Measurements from ENCODE around the gene TPCN1. TPM values are rescaled to one million over a fixed set of nuclear protein-coding genes. Genes with fewer than 3 reads are reported as not detected.

TPCN1 gene
- total and polyA plus RNA-seq, 2 experiments from 2014 or later: 13.4 to 24.2 TPM

- TF ChIP-seq CTCF (IDR thresholded peaks at IDR 0.05; ENCODE audit: low read depth, low read length): no peak
- H3K36me3 ChIP-seq: no peaks in the 10 kb centered on the region
Measured at GRCh38 chr12:113197518-113198077, 23.7 kb upstream of the TPCN1 start.

GRCh38 chr12:113198296-113198695, 23.0 kb upstream of the TPCN1 start:
- Histone ChIP-seq H3K4me1 (ENCODE audit: low read depth) (no peaks in the 10 kb centered on the region), H3K4me3 (no peak overlapping the region), H3K27me3 (no peaks in the 10 kb centered on the region), H3K9me3 (ENCODE audit: low read depth) (no peaks in the 10 kb centered on the region), H3K36me3 (no peaks in the 10 kb centered on the region), H3K27ac (no peak overlapping the region)
- no peak for TF ChIP-seq CTCF (IDR thresholded peaks at IDR 0.05; ENCODE audit: low read depth, low read length)
- no peak for DNase-seq (ENCODE audit: low read depth in 1 of 2, low spot score in 1 of 2)

More at GRCh38 chr12:113197518-113198077, 23.7 kb upstream of the TPCN1 start:
- no peak overlapping the region for H3K27ac ChIP-seq
- no peaks in the 10 kb centered on the region for H3K9me3 ChIP-seq (ENCODE audit: low read depth)
- H3K27me3 ChIP-seq: no peaks in the 10 kb centered on the region
- H3K4me1 ChIP-seq (ENCODE audit: low read depth): no peaks in the 10 kb centered on the region
- H3K4me3 ChIP-seq: no peak overlapping the region
- DNase-seq (ENCODE audit: low read depth in 1 of 2, low spot score in 1 of 2): no peak

- H3K4me3 ChIP-seq: no peak overlapping the region
- no peaks in the 10 kb centered on the region for H3K4me1 ChIP-seq (ENCODE audit: low read depth)
- H3K27ac ChIP-seq: no peak overlapping the region
- H3K36me3 ChIP-seq: no peaks in the 10 kb centered on the region
- H3K9me3 ChIP-seq (ENCODE audit: low read depth): no peaks in the 10 kb centered on the region
- no peak for TF ChIP-seq CTCF (IDR thresholded peaks at IDR 0.05; ENCODE audit: low read depth, low read length)
- H3K27me3 ChIP-seq: no peaks in the 10 kb centered on the region
- no peak for DNase-seq (ENCODE audit: low read depth in 1 of 2, low spot score in 1 of 2)
Measured at GRCh38 chr12:113200021-113200797, 21.1 kb upstream of the TPCN1 start.

GRCh38 chr12:113201187-113202177, 19.8 kb upstream of the TPCN1 start:
- no peak overlapping the region for H3K27ac ChIP-seq
- H3K36me3 ChIP-seq: no peaks in the 10 kb centered on the region
- H3K4me3 ChIP-seq: no peak overlapping the region
- H3K27me3 ChIP-seq: no peaks in the 10 kb centered on the region
- TF ChIP-seq CTCF (IDR thresholded peaks at IDR 0.05; ENCODE audit: low read depth, low read length): no peak
- no peaks in the 10 kb centered on the region for H3K9me3 ChIP-seq (ENCODE audit: low read depth)
- no peaks in the 10 kb centered on the region for H3K4me1 ChIP-seq (ENCODE audit: low read depth)
- no peak for DNase-seq (ENCODE audit: low read depth in 1 of 2, low spot score in 1 of 2)

- no peak for DNase-seq (ENCODE audit: low read depth in 1 of 2, low spot score in 1 of 2)
- no peak for TF ChIP-seq CTCF (IDR thresholded peaks at IDR 0.05; ENCODE audit: low read depth, low read length)
- Histone ChIP-seq H3K27ac (no peak overlapping the region), H3K9me3 (ENCODE audit: low read depth) (no peaks in the 10 kb centered on the region), H3K4me3 (no peak overlapping the region), H3K36me3 (no peaks in the 10 kb centered on the region), H3K27me3 (no peaks in the 10 kb centered on the region), H3K4me1 (ENCODE audit: low read depth) (no peaks in the 10 kb centered on the region)
Measured at GRCh38 chr12:113202300-113203075, 18.8 kb upstream of the TPCN1 start.

Data from cardiac muscle cell (in vitro differentiated cells and primary cell).